ENCODE measurements around the gene TMEM108. TPM values are rescaled to one million over a fixed set of nuclear protein-coding genes. Genes with fewer than 3 reads are reported as not detected.

Gene TMEM108
- total RNA-seq, 4 donors from 2014 or later: 1.1 to 3.2 TPM; not detected in 2

DNA sequence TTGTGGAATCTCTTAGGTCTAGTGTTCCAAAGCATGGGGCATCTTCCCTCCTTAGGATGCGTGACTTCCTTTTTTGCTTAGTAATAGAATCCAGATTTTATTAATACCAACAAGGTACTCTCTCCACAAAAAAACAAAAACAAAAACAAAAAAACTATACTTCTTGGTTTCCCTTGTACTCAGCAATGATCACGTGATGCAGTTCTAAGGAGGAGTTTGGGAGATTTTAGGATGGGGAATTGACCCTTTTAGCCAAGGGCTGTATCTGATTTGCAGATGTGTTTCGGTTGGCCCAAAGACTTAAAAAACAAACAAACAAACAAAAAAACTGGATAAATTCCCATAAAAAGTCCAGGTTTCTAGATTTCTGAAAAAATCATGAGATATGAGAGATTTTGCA, 12.6 kb upstream of the TMEM108 start:
- Histone ChIP-seq H3K27ac (no peak overlapping the region), H3K4me1 (no peaks in the 10 kb centered on the region), H3K9me3 (no peaks in the 10 kb centered on the region), H3K4me3 (no peak overlapping the region), H3K36me3 (no peaks in the 10 kb centered on the region), H3K27me3 (no peaks in the 10 kb centered on the region)
- no peak for DNase-seq
- no peak for TF ChIP-seq POLR2A (IDR thresholded peaks at IDR 0.05)
- TF ChIP-seq, protein P1, sequence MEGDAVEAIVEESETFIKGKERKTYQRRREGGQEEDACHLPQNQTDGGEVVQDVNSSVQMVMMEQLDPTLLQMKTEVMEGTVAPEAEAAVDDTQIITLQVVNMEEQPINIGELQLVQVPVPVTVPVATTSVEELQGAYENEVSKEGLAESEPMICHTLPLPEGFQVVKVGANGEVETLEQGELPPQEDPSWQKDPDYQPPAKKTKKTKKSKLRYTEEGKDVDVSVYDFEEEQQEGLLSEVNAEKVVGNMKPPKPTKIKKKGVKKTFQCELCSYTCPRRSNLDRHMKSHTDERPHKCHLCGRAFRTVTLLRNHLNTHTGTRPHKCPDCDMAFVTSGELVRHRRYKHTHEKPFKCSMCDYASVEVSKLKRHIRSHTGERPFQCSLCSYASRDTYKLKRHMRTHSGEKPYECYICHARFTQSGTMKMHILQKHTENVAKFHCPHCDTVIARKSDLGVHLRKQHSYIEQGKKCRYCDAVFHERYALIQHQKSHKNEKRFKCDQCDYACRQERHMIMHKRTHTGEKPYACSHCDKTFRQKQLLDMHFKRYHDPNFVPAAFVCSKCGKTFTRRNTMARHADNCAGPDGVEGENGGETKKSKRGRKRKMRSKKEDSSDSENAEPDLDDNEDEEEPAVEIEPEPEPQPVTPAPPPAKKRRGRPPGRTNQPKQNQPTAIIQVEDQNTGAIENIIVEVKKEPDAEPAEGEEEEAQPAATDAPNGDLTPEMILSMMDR (IDR thresholded peaks at IDR 0.05): no peak
- intact Hi-C loops (cut with DNase I; ENCODE audit: low total_unique reads): no loop called here

DNA sequence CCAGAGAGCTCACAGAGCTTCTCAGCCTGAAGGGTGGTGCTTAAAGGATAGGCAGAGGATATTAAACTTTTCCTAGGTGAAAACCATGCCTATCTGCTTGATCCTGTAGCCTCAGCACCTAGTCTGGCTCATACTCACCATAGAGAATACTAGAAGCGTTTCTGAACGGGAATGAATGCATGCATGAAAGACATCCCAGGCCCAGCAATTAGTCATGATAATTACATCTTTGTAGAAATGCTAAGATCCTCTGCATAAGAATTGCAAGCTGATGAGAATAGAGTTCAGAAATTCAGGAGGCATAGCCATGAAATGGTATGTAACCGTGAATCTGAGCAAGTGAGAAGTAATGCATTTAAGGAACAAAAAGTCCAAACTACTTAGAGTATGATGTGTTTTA, 5.9 kb upstream of the TMEM108 start:
- DNase-seq: no peak
- no peaks in the 10 kb centered on the region for H3K9me3 ChIP-seq
- H3K4me3 ChIP-seq: no peak overlapping the region
- H3K27me3 ChIP-seq: no peaks in the 10 kb centered on the region
- TF ChIP-seq POLR2A (IDR thresholded peaks at IDR 0.05): no peak
- TF ChIP-seq, protein P1 (IDR thresholded peaks at IDR 0.05): no peak
- no peaks in the 10 kb centered on the region for H3K4me1 ChIP-seq
- H3K36me3 ChIP-seq: no peaks in the 10 kb centered on the region
- H3K27ac ChIP-seq: no peak overlapping the region
- intact Hi-C loops (cut with DNase I; ENCODE audit: low total_unique reads): no loop called here

DNA sequence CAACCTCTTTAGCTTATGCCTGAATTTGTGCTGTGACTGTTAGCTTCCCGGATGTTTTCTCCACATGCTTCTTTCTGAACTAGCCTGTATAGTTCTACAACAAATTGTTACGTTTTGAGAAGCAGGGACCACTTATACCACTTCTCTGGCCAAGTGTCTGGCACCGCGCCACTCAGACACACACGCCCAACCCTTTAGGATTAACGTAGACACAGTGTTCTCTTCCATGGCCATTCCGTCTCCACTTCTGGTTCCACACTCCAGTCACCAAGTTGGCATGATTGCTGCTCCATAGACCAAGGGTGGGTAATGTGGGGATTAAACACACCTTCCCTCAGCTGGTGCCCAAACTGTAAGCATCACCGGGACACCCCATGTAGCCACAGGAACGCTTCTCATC, 755 bp upstream of the TMEM108 start:
- no peak overlapping the region for H3K4me3 ChIP-seq
- no peak for TF ChIP-seq POLR2A (IDR thresholded peaks at IDR 0.05)
- TF ChIP-seq, protein P1 (IDR thresholded peaks at IDR 0.05): no peak
- H3K36me3 ChIP-seq: no peaks in the 10 kb centered on the region
- no peak for DNase-seq
- no peaks in the 10 kb centered on the region for H3K4me1 ChIP-seq
- no peaks in the 10 kb centered on the region for H3K27me3 ChIP-seq
- H3K9me3 ChIP-seq: no peaks in the 10 kb centered on the region
- intact Hi-C loops (cut with DNase I; ENCODE audit: low total_unique reads): no loop called here
- no peak overlapping the region for H3K27ac ChIP-seq

DNA sequence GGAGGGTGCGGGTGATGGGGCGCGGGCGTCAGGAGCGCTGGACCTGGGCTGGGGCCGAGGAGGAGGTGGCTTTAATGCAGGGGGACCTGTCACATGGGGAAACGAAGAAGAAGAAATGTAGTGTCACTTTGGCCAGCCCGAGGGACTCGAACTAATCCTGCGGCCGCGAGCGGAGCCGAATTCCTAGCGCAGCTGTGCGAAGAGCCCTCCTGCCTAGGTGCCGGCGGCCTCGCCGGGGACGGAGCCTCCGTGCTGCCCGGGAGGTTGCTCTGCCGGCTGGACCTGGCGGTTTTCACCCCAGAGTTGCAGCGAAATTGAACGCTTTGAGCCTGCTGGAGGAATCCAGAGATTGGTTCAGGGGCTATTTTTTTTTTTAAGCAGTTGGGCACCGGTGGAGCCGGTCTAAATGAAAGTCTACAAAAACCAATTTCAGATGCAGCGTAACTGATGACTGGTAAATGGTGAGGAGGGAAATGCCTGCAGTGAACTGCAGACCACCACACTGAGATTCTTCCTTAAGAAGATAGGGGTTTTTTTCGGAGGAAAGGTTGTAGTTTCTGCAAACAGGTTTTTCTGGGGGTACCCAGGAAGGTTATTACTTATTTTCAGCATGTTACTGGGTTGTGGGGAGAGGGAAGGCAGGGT, 662 bp downstream of the TMEM108 start:
- TF ChIP-seq, protein P1 (IDR thresholded peaks at IDR 0.05): no peak
- TF ChIP-seq POLR2A (IDR thresholded peaks at IDR 0.05): no peak
- Histone ChIP-seq H3K4me3 (peak overlapping the region; percentile 45 to 49), H3K9me3 (no peaks in the 10 kb centered on the region), H3K4me1 (no peaks in the 10 kb centered on the region), H3K36me3 (no peaks in the 10 kb centered on the region), H3K27ac (peak overlapping the region; percentile 8 to 52), H3K27me3 (no peaks in the 10 kb centered on the region)
- intact Hi-C loops (cut with DNase I; ENCODE audit: low total_unique reads): no loop called here
- peak; percentile 14 to 15 for DNase-seq

DNA sequence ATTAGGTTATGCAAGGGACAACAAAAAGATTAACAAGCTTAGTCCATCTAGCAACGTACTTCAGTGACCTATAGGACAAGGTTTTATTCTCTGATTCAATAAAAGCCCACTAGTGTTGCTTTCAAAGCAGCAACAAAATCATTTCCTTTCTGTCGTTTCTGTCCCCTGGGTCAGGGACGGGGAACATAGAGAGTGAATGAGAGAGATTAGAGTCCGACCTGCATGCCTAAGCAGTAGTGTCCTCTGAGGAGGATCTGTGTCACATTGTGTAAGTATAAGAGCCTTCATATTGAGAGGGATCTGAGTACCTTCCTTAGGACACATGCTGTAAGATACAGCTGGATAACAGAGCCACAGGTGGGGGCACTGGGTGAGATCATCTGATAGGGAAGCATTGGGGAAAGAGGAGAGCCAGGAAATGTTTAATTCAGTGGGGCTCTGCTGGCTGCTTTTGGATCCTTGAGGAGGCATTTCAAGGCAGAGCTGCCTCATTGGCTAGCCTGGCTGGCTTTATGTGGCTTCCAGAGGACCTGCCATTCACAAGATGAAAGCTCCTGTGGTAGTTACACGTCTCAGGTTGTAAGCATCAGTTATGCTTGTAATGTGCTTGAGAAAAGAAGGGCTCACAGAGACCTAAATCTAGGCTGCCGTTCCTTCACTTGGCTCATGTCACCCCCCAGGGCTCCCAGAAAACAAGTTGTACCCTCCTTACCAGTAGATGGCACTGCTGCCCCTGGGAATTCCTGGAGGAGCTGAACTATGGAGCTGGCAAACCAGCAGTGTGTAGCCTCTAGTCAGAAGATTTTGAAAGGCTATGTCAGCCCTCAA, 2.7 kb downstream of the TMEM108 start:
- no peaks in the 10 kb centered on the region for H3K4me1 ChIP-seq
- peak; percentile 59 to 68 for DNase-seq
- H3K27me3 ChIP-seq: no peaks in the 10 kb centered on the region
- H3K36me3 ChIP-seq: no peaks in the 10 kb centered on the region
- intact Hi-C loops (cut with DNase I; ENCODE audit: low total_unique reads): no loop called here
- no peaks in the 10 kb centered on the region for H3K9me3 ChIP-seq
- no peak overlapping the region for H3K27ac ChIP-seq
- H3K4me3 ChIP-seq: no peak overlapping the region
- no peak for TF ChIP-seq POLR2A (IDR thresholded peaks at IDR 0.05)
- TF ChIP-seq, protein P1 (IDR thresholded peaks at IDR 0.05): peak; percentile 52 to 73 (median 64)
